H1 (cell line): ENCODE measurements around the gene CBFB. TPM values are rescaled to one million over a fixed set of nuclear protein-coding genes. Genes with fewer than 3 reads are reported as not detected.

ENCODE experiments used
- CTCF ChIA-PET: fragments of 300-600 bp; sonication (Branson Sonifier 250); formaldehyde crosslinking; loops from one replicate; lab custom pipeline; 2021; ENCODE audit not compliant: partially characterized antibody; lab: Charles Lee
- POLR2A ChIA-PET: fragments of 300-600 bp; sonication (Branson Sonifier 250); formaldehyde crosslinking; loops from one replicate; lab custom pipeline; 2021; ENCODE audit warnings: inconsistent platforms; ENCODE audit not compliant: partially characterized antibody; lab: Charles Lee
- DNase-seq, 2 experiments: peaks; one replicate each; pipeline versions ENCODE4 v3.0.0 to v3.0.0-alpha.2; 2010 to 2022; ENCODE audit warnings: low spot score in 2 of 2, low read depth in 1 of 2, mixed read lengths in 1 of 2
- FAIRE-seq: peaks from 2 replicates; lab custom pipeline; 2011; peaks lifted over from hg19 to GRCh38; lab: Jason Lieb, UNC
- H2AFZ ChIP-seq: 2 replicates; pipeline ENCODE4 v1.8.1; 2012; ENCODE audit warnings: low read length, inconsistent platforms
- H2AK5ac ChIP-seq: 2 replicates; pipeline ENCODE4 v1.6.1; 2013; ENCODE audit warnings: low read depth, low read length
- H2BK120ac ChIP-seq: replicated peaks from 2 replicates; pipeline ENCODE3; 2013; ENCODE audit warnings: low read depth, low read length, inconsistent platforms
- H2BK12ac ChIP-seq: 2 replicates; pipeline ENCODE4 v1.6.1; 2013; ENCODE audit warnings: low read depth, low read length
- H2BK15ac ChIP-seq: 2 replicates; pipeline ENCODE4 v1.6.1; 2013; ENCODE audit warnings: low read length
- H2BK20ac ChIP-seq: 2 replicates; pipeline ENCODE4 v1.6.1; 2013; ENCODE audit warnings: low read length
- H2BK5ac ChIP-seq: 2 replicates; pipeline ENCODE4 v1.6.1; 2013; ENCODE audit warnings: low read depth, low read length
- H3K14ac ChIP-seq: 2 replicates; pipeline ENCODE4 v1.6.1; 2013; ENCODE audit warnings: inconsistent platforms; ENCODE audit not compliant: insufficient read length
- H3K18ac ChIP-seq: 2 replicates; pipeline ENCODE4 v1.6.1; 2013; ENCODE audit warnings: low read length; ENCODE audit errors: extremely low read depth
- H3K23ac ChIP-seq: 2 replicates; pipeline ENCODE4 v1.6.1; 2013; ENCODE audit warnings: inconsistent platforms; ENCODE audit not compliant: insufficient read length
- H3K23me2 ChIP-seq: 2 replicates; pipeline ENCODE4 v1.6.1; 2013; ENCODE audit warnings: low read depth, low read length
- H3K27ac ChIP-seq: 2 replicates; pipeline ENCODE4 v1.6.1; 2011; ENCODE audit warnings: low read depth, low read length, inconsistent platforms
- H3K27me3 ChIP-seq, 4 experiments: replicated peaks in 1 of 4; 1 replicate in 1 of 4; 2 replicates in 3 of 4; pipeline versions ENCODE4 v1.6.1 to v1.8.1; 2011 to 2013; ENCODE audit warnings: low read length in 3 of 4, mild to moderate bottlenecking in 3 of 4, inconsistent platforms in 2 of 4, mixed read lengths in 2 of 4, moderate library complexity in 1 of 4; ENCODE audit not compliant: control insufficient read depth in 3 of 4, insufficient read depth in 3 of 4; ENCODE audit errors: extremely low read depth in 1 of 4
- H3K36me3 ChIP-seq, 4 experiments: 2 replicates each; pipeline versions ENCODE4 v1.6.1 to v1.8.1; 2011 to 2013; ENCODE audit warnings: mild to moderate bottlenecking in 4 of 4, low read length in 3 of 4, moderate library complexity in 2 of 4, control low read depth in 1 of 4, inconsistent platforms in 1 of 4; ENCODE audit not compliant: insufficient read depth in 4 of 4, control insufficient read depth in 2 of 4
- H3K4ac ChIP-seq: replicated peaks from 2 replicates; pipeline ENCODE3; 2013; ENCODE audit warnings: low read length, low read depth, mixed read lengths, inconsistent platforms; ENCODE audit not compliant: insufficient read length
- H3K4me1 ChIP-seq, 4 experiments: replicated peaks in 1 of 4; 1 replicate in 1 of 4; 2 replicates in 3 of 4; pipeline versions ENCODE4 v1.6.1 to v1.8.1; 2011 to 2013; ENCODE audit warnings: low read length in 3 of 4, inconsistent platforms in 2 of 4, mixed read lengths in 1 of 4; ENCODE audit not compliant: insufficient read depth in 4 of 4, control insufficient read depth in 3 of 4
- H3K4me2 ChIP-seq, 2 experiments: 2 replicates each; pipeline versions ENCODE4 v1.6.1 to v1.8.1; 2011 to 2013; ENCODE audit warnings: low read depth in 2 of 2, low read length in 2 of 2, control low read depth in 1 of 2, inconsistent platforms in 1 of 2, mild to moderate bottlenecking in 1 of 2; ENCODE audit not compliant: insufficient read depth in 1 of 2
- H3K4me3 ChIP-seq, 4 experiments: fragments of 200-600, 300-600 bp in 1 of 4; sonication (generic), shearing (Covaris generic), sonication (Bioruptor Twin) in 1 of 4; 2 replicates each; pipeline versions ENCODE4 v1.5.1 to v1.8.1; 2011 to 2016; ENCODE audit warnings: low read length in 4 of 4, low read depth in 3 of 4, control low read depth in 2 of 4, inconsistent platforms in 2 of 4, mild to moderate bottlenecking in 2 of 4, mixed read lengths in 1 of 4, moderate library complexity in 1 of 4; ENCODE audit not compliant: insufficient read depth in 2 of 4; ENCODE audit errors: extremely low read depth in 1 of 4
- H3K56ac ChIP-seq: replicated peaks from 2 replicates; pipeline ENCODE3; 2013; ENCODE audit warnings: low read depth, mild to moderate bottlenecking, mixed read lengths, low read length, inconsistent platforms; ENCODE audit not compliant: insufficient read length
- H3K79me1 ChIP-seq: 2 replicates; pipeline ENCODE4 v1.6.1; 2013; ENCODE audit warnings: low read depth, low read length, control low read depth
- H3K79me2 ChIP-seq, 2 experiments: 2 replicates each; pipeline versions ENCODE4 v1.6.1 to v1.8.1; 2012 to 2013; ENCODE audit warnings: low read length in 2 of 2, mild to moderate bottlenecking in 2 of 2, inconsistent platforms in 1 of 2; ENCODE audit not compliant: insufficient read depth in 2 of 2, control insufficient read depth in 1 of 2
- H3K9ac ChIP-seq, 4 experiments: replicated peaks in 1 of 4; 1 replicate in 1 of 4; 2 replicates in 3 of 4; pipeline versions ENCODE4 v1.6.1 to v1.8.1; 2011 to 2013; ENCODE audit warnings: low read depth in 3 of 4, low read length in 3 of 4, control low read depth in 2 of 4, mild to moderate bottlenecking in 2 of 4, moderate library complexity in 2 of 4, inconsistent platforms in 1 of 4; ENCODE audit errors: extremely low read depth in 1 of 4
- H3K9me3 ChIP-seq, 2 experiments: 2 replicates each; pipeline versions ENCODE4 v1.6.1 to v1.8.1; 2012 to 2013; ENCODE audit warnings: mild to moderate bottlenecking in 2 of 2, moderate library complexity in 2 of 2, control low read depth in 1 of 2, inconsistent platforms in 1 of 2, low read depth in 1 of 2, low read length in 1 of 2, mixed read lengths in 1 of 2; ENCODE audit not compliant: insufficient read depth in 2 of 2
- H4K20me1 ChIP-seq, 2 experiments: replicated peaks in 1 of 2; 2 replicates each; pipeline versions ENCODE3 to v1.8.1; 2011 to 2013; ENCODE audit warnings: inconsistent platforms in 2 of 2, low read length in 2 of 2, mild to moderate bottlenecking in 1 of 2; ENCODE audit not compliant: insufficient read depth in 2 of 2, control insufficient read depth in 1 of 2
- H4K5ac ChIP-seq: 2 replicates; pipeline ENCODE4 v1.6.1; 2013; ENCODE audit warnings: low read length, low read depth, mixed read lengths, inconsistent platforms; ENCODE audit not compliant: insufficient read length
- H4K8ac ChIP-seq: 2 replicates; pipeline ENCODE4 v1.8.0; 2013; ENCODE audit warnings: mild to moderate bottlenecking, moderate library complexity, low read length, inconsistent platforms; ENCODE audit not compliant: insufficient read depth; ENCODE audit errors: extremely low read depth
- H4K91ac ChIP-seq: replicated peaks from 2 replicates; pipeline ENCODE3; 2013; ENCODE audit warnings: low read length, mixed read lengths, inconsistent platforms; ENCODE audit not compliant: insufficient read length
- BCL11A ChIP-seq, 2 experiments: IDR thresholded peaks; one replicate each; pipeline ENCODE4 v1.6.1; 2011; ENCODE audit warnings: low read depth in 2 of 2, low read length in 2 of 2, mild to moderate bottlenecking in 2 of 2
- CBX5 ChIP-seq: fragments of 300-800, 300-1000 bp; sonication (generic); IDR thresholded peaks from 2 replicates; pipeline ENCODE4 v1.7.1; 2016; ENCODE audit warnings: antibody characterized with exemption, low read length, low read depth
- CBX8 ChIP-seq: fragments of 300-800, 300-1000 bp; sonication (generic); IDR thresholded peaks from 2 replicates; pipeline ENCODE4 v1.7.1; 2016; ENCODE audit warnings: low read depth, low read length, borderline replicate concordance
- CHD1 ChIP-seq: IDR thresholded peaks from 2 replicates; pipeline ENCODE4 v1.6.1; 2012; ENCODE audit warnings: low read depth, low read length, improper control_type of control experiment
- CTBP2 ChIP-seq: IDR thresholded peaks from 2 replicates; pipeline ENCODE4 v1.7.0; 2011; ENCODE audit warnings: borderline replicate concordance, mild to moderate bottlenecking, moderate library complexity, mixed read lengths, low read length; ENCODE audit not compliant: insufficient read depth, insufficient read length
- EZH2 ChIP-seq: fragments of 200-600 bp; sonication (generic); IDR thresholded peaks from 2 replicates; pipeline ENCODE4 v1.7.1; 2012; ENCODE audit warnings: low read depth, mild to moderate bottlenecking, moderate library complexity, low read length, inconsistent platforms; ENCODE audit not compliant: severe bottlenecking
- MAFK ChIP-seq: IDR thresholded peaks from 2 replicates; pipeline ENCODE4 v1.6.1; 2012; ENCODE audit warnings: low read depth, mild to moderate bottlenecking, improper control_type of control experiment, low read length
- YY1 ChIP-seq: IDR thresholded peaks from 2 replicates; pipeline ENCODE4 v1.6.1; 2011; ENCODE audit warnings: low read depth, mild to moderate bottlenecking, low read length
- WGBS, 2 experiments: shearing (Covaris generic) in 1 of 2; methylation state at CpG; one replicate each; pipeline versions ENCODE4 v1.1.6 to v1.1.7; 2013 to 2015; ENCODE audit warnings: low lambda C conversion rate in 2 of 2, mixed read lengths in 2 of 2, inconsistent platforms in 1 of 2, low coverage in 1 of 2, missing lambda C conversion rate in 1 of 2; ENCODE audit not compliant: insufficient replicate concordance in 2 of 2, insufficient coverage in 1 of 2, insufficient read length in 1 of 2; ENCODE audit errors: extremely low coverage in 1 of 2, missing lambda C conversion rate in 1 of 2; 5-methylcytosine and 5-hydroxymethylcytosine counted together
- polyA plus RNA-seq, 7 experiments: library from polyadenylated mRNA; depleted of rRNA in 3 of 7; stranded (reverse) in 5 of 7; unstranded in 2 of 7; fragments of >200 nt in 5 of 7; fragments of 200-250 nt in 2 of 7; gene quantifications; 1 replicate in 5 of 7; 2 replicates in 1 of 7; 4 replicates in 1 of 7; pipeline versions ENCODE4 v1.2.1 to v1.2.3, GENCODE V29; 2011 to 2013; ENCODE audit warnings: missing spikeins in 2 of 7, mixed read lengths in 2 of 7
- total RNA-seq: library from RNA; stranded (reverse); fragmentation: NEBNext Ultra II Directional; extraction: Animal tissue kit (Norgen Biotek cat#: 25700); gene quantifications from 2 replicates; pipeline ENCODE4 v1.2.1, GENCODE V29; 2021
- TF ChIP-seq, protein P1 (sequence below): IDR thresholded peaks from 2 replicates; pipeline ENCODE4 v1.6.1; 2012; ENCODE audit warnings: inconsistent platforms

CBFB gene
- total and polyA plus RNA-seq, 2 of the 8 experiments (the other 6 are each of a cell fraction or from before 2014, with no cell fraction given), result 11.5 to 31.6 TPM

- Histone ChIP-seq H2BK120ac (no peak overlapping the region), H3K4ac (no peak overlapping the region), H4K91ac (no peak overlapping the region), H4K20me1 (peaks cover 3 to 19% of the 10 kb centered on the region in 2 experiments), H3K27ac (no peak overlapping the region), H3K79me2 (no peaks in the 10 kb centered on the region), H2AK5ac (no peak overlapping the region; the same call in 1 of the 2 replicates), H3K36me3 (peaks cover 11 to 26% (median 20%) of the 10 kb centered on the region in 4 experiments; a peak in 6 of 8 replicates), H3K4me3 (no peak overlapping the region), H4K5ac (no peak overlapping the region), H2BK12ac (no peak overlapping the region), H3K79me1 (no peaks in the 10 kb centered on the region), H2BK15ac (no peak overlapping the region), H3K4me2 (peak overlapping the region in 1 of 2 experiments; percentile 92; a peak in 1 of 4 replicates), H3K9ac (no peak overlapping the region; a peak in 1 of 7 replicates), H2BK20ac (no peak overlapping the region), H3K18ac (no peak overlapping the region), H3K56ac (no peak overlapping the region), H2BK5ac (no peak overlapping the region), H3K14ac (no peak overlapping the region), H3K23me2 (peaks cover 13% of the 10 kb centered on the region; the same call in 1 of the 2 replicates), H4K8ac (no peak overlapping the region), H3K9me3 (no peaks in the 10 kb centered on the region; a peak in 1 of 4 replicates), H2AFZ (no peak overlapping the region), H3K27me3 (peaks cover 12 to 35% (median 27%) of the 10 kb centered on the region in 4 experiments), H3K23ac (no peak overlapping the region), H3K4me1 (peaks cover 0 to 11% (median 8%) of the 10 kb centered on the region in 4 experiments; a peak in 5 of 7 replicates)
- CTCF ChIA-PET, result interaction anchor here (0.7 to 5.3 kb wide), 18 partner anchors 8 to 196 kb away, joined by 3 to 38 read pairs (median 4); partner anchors contain the start of gene NOL3
- POLR2A ChIA-PET, result interaction anchor here (1.2 to 1.7 kb wide), 6 partner anchors 11 to 118 kb away, joined by 3 to 6 read pairs (median 4); partner anchors contain the start of genes FBXL8 and TRADD
- FAIRE-seq, result no peak
- TF ChIP-seq BCL11A (IDR thresholded peaks at IDR 0.05; ENCODE audit: low read depth in 2 of 2, low read length in 2 of 2) (no peak), CHD1 (no peak), MAFK (no peak), YY1 (no peak), CBX5 (no peak), CBX8 (no peak), EZH2 (no peak), CTBP2 (no peak)
- TF ChIP-seq, protein P1, sequence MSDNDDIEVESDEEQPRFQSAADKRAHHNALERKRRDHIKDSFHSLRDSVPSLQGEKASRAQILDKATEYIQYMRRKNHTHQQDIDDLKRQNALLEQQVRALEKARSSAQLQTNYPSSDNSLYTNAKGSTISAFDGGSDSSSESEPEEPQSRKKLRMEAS, result no peak
- no peak for DNase-seq
- WGBS, 2 experiments, result 94% methylated on average over 11 of the region's 11 CpGs; no CpG with 5 or more reads in 1 of the 2 experiments
Measured at GRCh38 chr16:67148656-67149275, 119.8 kb downstream of the CBFB start.
